ENCODE measurements around the gene PRKAG2.
"Not testable (repeated sequence)": the region's sequence is repeated elsewhere in the genome, so short reads cannot be mapped to it uniquely, and the experiment has no call there.

The PRKAG2 gene

DNA sequence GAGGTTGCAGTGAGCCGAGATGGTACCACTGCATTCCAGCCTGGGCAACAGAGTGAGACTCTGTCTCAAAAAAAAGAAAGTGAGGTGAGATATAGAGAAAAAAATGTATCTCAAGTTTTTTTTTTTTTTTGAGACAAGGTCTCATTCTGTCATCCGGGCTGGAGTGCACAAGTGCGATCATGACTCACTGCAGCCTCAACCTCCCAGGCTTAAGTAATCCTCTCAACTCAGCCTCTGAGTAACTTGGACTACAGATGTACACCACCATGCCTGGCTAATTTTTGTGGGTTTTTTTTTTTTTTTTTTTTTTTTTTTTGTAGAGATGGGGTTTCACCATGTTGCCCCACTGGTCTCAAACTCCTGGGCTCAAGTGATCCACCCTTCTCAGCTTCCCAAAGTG lies 303.9 kb downstream of the PRKAG2 start:
- in situ Hi-C loops (cut with MboI; ENCODE audit: low sequenced_read_pairs) = not testable (repeated sequence)

GRCh38 chr7:151572136-151572535 lies 304.8 kb downstream of the PRKAG2 start:
- in situ Hi-C loops (cut with MboI; ENCODE audit: low sequenced_read_pairs) = no loop called here

DNA sequence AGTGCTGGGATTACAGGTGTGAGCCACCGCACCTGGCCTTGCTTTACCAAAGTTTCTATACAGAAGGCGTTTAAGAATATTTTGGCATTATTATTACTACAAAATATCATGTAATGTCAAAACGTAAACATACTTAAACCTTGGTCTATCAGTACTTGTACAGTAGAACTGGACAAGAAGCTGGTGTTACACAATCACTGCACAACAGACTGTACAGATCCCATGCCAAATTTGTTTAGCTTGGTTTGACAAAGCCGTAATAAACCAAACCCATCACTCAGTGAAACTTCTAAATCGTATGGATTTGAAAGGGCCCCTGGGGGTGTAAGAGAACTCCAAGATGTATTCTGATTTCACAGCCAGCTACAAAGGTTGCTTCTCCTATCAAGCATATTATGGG lies 305.4 kb downstream of the PRKAG2 start:
- in situ Hi-C loops (cut with MboI; ENCODE audit: low sequenced_read_pairs) = no loop called here

GRCh38 chr7:151570366-151570915 lies 306.5 kb downstream of the PRKAG2 start:
- in situ Hi-C loops (cut with MboI; ENCODE audit: low sequenced_read_pairs) = no loop called here

GRCh38 chr7:151568956-151569940 lies 307.7 kb downstream of the PRKAG2 start:
- in situ Hi-C loops (cut with MboI; ENCODE audit: low sequenced_read_pairs) = no loop called here

GRCh38 chr7:151566897-151567320 lies 310.0 kb downstream of the PRKAG2 start:
- in situ Hi-C loops (cut with MboI; ENCODE audit: low sequenced_read_pairs) = no loop called here

DNA sequence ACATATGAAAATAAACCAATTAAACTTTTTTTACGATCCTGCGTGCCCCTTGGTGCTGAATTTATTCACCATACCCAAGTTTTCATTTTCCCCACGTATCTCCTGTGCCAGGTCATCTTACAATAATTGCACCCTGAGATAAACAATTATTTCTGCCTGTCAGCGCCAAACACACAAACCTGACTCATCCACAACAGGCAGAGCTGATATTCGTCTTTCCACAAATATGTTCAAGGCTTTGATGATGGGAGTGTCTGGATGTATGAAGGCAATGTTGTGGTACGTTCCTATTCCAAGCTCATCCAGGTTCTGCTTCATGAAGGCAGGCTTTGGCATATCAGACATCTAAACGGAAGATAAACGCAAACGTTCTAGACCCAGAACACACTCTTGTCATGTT lies 311.4 kb downstream of the PRKAG2 start:
- in situ Hi-C loops (cut with MboI; ENCODE audit: low sequenced_read_pairs) = no loop called here

GRCh38 chr7:151560243-151560642 lies 316.7 kb downstream of the PRKAG2 start:
- in situ Hi-C loops (cut with MboI; ENCODE audit: low sequenced_read_pairs) = no loop called here

- in situ Hi-C loops (cut with MboI; ENCODE audit: low sequenced_read_pairs) = no loop called here
Measured at GRCh38 chr7:151559557-151560183, 317.2 kb downstream of the PRKAG2 start.

- in situ Hi-C loops (cut with MboI; ENCODE audit: low sequenced_read_pairs) = no loop called here
Measured at GRCh38 chr7:151558575-151558974, 318.3 kb downstream of the PRKAG2 start.

- in situ Hi-C loops (cut with MboI; ENCODE audit: low sequenced_read_pairs) = no loop called here
Measured at GRCh38 chr7:151556592-151556991, 320.3 kb downstream of the PRKAG2 start.

DNA sequence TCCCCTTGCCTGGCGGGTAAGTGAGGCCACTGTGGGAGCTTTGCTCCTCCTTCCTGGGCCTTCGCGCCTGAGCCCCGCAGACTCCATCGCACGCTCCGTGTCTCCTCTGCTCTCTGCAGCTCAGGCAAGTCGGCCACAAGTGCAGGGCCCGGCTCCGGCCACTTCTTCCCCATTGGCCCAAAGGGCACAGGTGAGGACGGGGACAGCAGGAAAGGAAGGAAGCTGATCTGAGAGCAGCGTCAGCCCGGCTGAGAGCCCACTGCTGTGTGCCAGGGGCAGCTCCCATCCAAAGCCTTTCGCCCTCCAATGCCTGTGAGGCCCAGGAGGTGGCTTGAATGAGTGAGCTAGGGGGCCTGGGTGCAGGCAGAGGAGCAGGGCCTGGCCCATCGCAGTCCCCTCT lies 323.6 kb downstream of the PRKAG2 start:
- in situ Hi-C loops (cut with MboI; ENCODE audit: low sequenced_read_pairs) = no loop called here

DNA sequence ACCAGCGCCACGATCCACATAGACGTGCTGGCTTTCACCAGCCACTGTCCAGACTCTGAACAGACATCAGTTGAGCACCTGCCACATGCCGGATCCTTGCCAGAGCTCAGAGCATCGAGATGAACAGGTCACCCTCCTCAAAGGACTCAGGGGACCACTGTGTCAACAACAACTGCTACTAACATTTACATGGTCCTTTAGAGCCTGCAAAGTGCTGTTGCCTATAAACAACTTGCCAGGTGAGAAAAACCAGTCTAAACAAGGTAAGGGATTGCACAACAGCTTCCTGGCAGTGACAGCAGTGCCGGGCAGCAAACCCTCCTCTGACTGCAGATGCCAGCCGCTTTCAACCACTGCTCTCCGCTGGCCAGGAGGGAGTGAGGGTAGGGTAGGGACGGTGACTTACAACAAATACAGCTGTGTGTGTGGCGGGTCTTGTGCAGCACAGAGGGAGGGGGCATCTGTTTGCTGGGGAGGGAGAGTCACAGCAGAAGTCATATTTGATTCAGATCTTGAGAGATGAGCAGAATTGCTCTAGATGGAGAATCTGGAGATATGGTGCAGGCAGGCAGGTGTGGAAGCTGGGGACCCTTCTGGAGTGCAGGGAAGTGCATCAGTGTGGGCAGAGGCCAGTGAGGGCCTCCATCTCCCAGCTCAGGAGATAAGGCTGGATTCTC lies 324.4 kb downstream of the PRKAG2 start:
- in situ Hi-C loops (cut with MboI; ENCODE audit: low sequenced_read_pairs) = no loop called here

DNA sequence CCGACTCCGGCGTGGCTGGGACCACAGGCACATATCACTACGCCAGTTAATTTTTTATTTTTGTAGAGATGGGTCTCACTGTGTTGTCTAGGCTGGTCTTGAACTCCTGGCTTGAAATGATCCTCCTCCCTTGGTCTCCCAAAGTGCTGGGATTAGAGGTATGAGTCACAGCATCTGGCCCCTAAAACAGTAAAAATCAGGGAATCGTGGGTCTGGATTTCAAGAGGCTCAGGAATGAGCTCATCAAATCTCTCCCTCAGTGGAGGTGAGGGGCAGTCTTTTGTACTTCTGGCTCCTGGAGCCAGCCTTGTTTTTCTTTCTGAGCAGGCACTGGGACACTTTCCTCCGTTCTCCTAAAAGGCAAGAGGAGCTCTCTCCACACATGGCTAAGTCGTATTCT lies 325.1 kb downstream of the PRKAG2 start:
- in situ Hi-C loops (cut with MboI; ENCODE audit: low sequenced_read_pairs) = no loop called here

DNA sequence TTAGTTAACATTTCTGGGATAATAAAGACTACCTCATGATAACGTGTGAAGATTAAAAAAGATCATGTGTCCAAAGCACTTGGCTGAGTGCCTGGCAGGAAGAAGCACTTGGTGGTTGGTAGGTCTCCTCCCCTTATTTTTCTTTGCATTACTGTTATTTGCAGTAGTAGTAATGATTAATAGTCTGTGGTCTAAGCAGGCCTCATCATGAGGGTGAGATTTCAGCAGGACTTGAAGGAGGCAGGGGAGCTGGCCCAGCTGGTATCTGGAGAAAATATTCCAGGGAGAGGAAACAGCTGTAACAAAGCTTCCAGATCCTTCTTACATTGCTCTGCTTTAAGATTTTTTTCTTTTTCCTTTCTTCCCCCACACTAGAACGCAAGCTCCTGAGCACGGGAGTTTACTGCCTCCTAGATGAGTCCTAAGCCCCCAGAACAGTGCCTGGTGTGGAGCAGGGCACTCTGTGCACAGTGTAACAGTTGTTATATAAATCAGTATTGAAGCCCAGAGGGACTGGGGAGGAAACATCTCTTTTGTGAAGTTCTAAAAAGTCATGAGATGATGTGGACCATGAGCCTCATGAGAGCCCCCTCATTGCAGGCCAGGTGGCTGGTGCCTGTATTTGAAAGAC lies 326.1 kb downstream of the PRKAG2 start:
- in situ Hi-C loops (cut with MboI; ENCODE audit: low sequenced_read_pairs) = no loop called here

GRCh38 chr7:151549644-151550043 lies 327.3 kb downstream of the PRKAG2 start:
- in situ Hi-C loops (cut with MboI; ENCODE audit: low sequenced_read_pairs) = no loop called here

GRCh38 chr7:151549083-151549482 lies 327.8 kb downstream of the PRKAG2 start:
- in situ Hi-C loops (cut with MboI; ENCODE audit: low sequenced_read_pairs) = no loop called here

- in situ Hi-C loops (cut with MboI; ENCODE audit: low sequenced_read_pairs) = no loop called here
Measured at GRCh38 chr7:151544183-151544582, 332.7 kb downstream of the PRKAG2 start.

GRCh38 chr7:151542606-151543130 lies 334.2 kb downstream of the PRKAG2 start:
- in situ Hi-C loops (cut with MboI; ENCODE audit: low sequenced_read_pairs) = no loop called here

DNA sequence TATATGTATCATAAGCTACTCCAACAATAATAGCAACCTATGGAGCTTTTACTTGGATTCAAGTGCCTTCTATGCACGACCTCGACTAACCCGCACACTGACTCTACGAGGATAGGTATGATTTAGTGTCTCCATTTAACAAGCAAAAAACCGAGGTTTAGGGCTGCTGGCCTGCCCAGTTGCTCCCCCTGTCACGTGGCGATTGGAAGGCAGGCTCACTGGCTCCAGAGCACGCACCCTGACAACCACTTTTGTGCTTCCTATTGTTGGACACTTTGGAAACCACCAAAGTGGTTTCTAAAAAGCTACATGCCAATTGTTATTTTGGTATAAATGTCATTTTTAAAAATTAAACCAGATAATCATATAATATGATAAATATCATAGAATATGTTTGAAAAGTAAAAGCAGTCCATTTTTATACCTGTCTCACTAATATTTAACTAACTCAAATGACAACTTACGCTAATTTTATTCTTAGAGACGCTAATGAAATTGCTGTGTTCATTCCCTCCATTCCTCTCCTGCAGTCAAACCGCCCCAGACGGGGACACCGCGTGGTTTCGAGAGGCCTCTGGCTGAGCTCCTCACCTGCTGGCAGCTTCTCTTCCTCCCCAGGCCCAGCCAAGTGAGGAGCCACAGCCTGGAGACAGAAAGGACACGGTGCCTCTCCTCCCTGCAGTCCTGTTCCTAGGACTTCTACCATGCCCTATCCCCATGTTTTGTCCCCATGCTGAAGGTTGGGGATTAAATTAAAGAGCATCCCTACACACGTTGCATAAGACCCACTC lies 335.0 kb downstream of the PRKAG2 start:
- in situ Hi-C loops (cut with MboI; ENCODE audit: low sequenced_read_pairs) = no loop called here
